K562 (cell line): Measurements from ENCODE around the gene CENPN. TPM values are rescaled to one million over a fixed set of nuclear protein-coding genes. Genes with fewer than 3 reads are reported as not detected.

Experiments
- ATAC-seq: fragments of 200-7000 bp; cut with Tn5 transposase; 3 replicates; pipeline ENCODE4 v1.9.1; 2020; ENCODE audit warnings: moderate library complexity
- BruUV-seq: library from RNA; stranded (reverse); fragments of 400-500 nt; replicated peaks from 2 replicates; lab custom pipeline; 2021; lab: Mats Ljungman, UMichigan
- CTCF ChIA-PET: fragments of 300-600 bp; formaldehyde crosslinking; extraction: SDS; loops from one replicate; lab custom pipeline; 2021; ENCODE audit warnings: low intra/inter-chr PET ratio; lab: Yijun Ruan, JAX
- POLR2A ChIA-PET: fragments of 300-600, 350-650 bp; sonication (Branson Sonifier 250); formaldehyde crosslinking; extraction: SDS; loops from one replicate; lab custom pipeline; 2021; ENCODE audit warnings: antibody characterized with exemption, inconsistent platforms; lab: Yijun Ruan, JAX
- DNase-seq, 4 experiments: peaks; one replicate each; pipeline versions ENCODE4 v3.0.0 to v3.0.0-alpha.2; 2011 to 2018; ENCODE audit warnings: low spot score in 3 of 4, mixed read lengths in 3 of 4; ENCODE audit errors: extremely low read depth in 1 of 4
- FAIRE-seq: peaks from 2 replicates; lab custom pipeline; 2011; peaks lifted over from hg19 to GRCh38; lab: Jason Lieb, UNC
- H2AFZ ChIP-seq: 2 replicates; pipeline ENCODE4 v1.6.0; 2011; ENCODE audit warnings: low read depth, low read length, control low read depth, inconsistent platforms
- H3K27ac ChIP-seq: fragments of 200-600 bp; 3 replicates; pipeline ENCODE4 v1.8.0; 2011; ENCODE audit warnings: low read depth, mild to moderate bottlenecking, control low read depth, inconsistent platforms, low read length, moderate library complexity, mixed read lengths; ENCODE audit errors: extremely low read depth
- H3K27me3 ChIP-seq, 2 experiments: fragments of 300-600 bp in 1 of 2; 2 replicates in 1 of 2; 3 replicates in 1 of 2; pipeline versions ENCODE4 v1.6.0 to v1.8.0; 2011; ENCODE audit warnings: inconsistent platforms in 2 of 2, low read length in 2 of 2, mild to moderate bottlenecking in 1 of 2, mixed read lengths in 1 of 2, moderate library complexity in 1 of 2; ENCODE audit not compliant: control insufficient read depth in 2 of 2, insufficient read depth in 2 of 2
- H3K36me3 ChIP-seq: fragments of 300-600 bp; 3 replicates; pipeline ENCODE4 v1.8.0; 2011; ENCODE audit warnings: mild to moderate bottlenecking, low read length, inconsistent platforms; ENCODE audit not compliant: control insufficient read depth, insufficient read depth
- H3K4me1 ChIP-seq, 2 experiments: fragments of 200-600 bp in 1 of 2; replicated peaks in 1 of 2; 2 replicates in 1 of 2; 3 replicates in 1 of 2; pipeline versions ENCODE4 v1.5.1 to v1.8.0; 2011; ENCODE audit warnings: inconsistent platforms in 2 of 2, low read length in 2 of 2, mild to moderate bottlenecking in 1 of 2, mixed read lengths in 1 of 2, moderate library complexity in 1 of 2; ENCODE audit not compliant: control insufficient read depth in 2 of 2, insufficient read depth in 2 of 2
- H3K4me2 ChIP-seq: 2 replicates; pipeline ENCODE4 v1.6.1; 2011; ENCODE audit warnings: low read length, control low read depth, inconsistent platforms, mixed read lengths; ENCODE audit not compliant: insufficient read depth
- H3K4me3 ChIP-seq: fragments of 200-600 bp; sonication (generic), shearing (Covaris generic); 2 replicates; pipeline ENCODE4 v1.5.1; 2016; ENCODE audit warnings: control low read depth, inconsistent platforms
- H3K79me2 ChIP-seq: fragments of 200-600 bp; 3 replicates; pipeline ENCODE4 v1.8.0; 2011; ENCODE audit warnings: low read length, inconsistent platforms; ENCODE audit not compliant: control insufficient read depth, insufficient read depth
- H3K9ac ChIP-seq, 2 experiments: 2 replicates each; pipeline versions ENCODE4 v1.6.0 to v1.6.1; 2011; ENCODE audit warnings: low read depth in 2 of 2, low read length in 2 of 2, control low read depth in 1 of 2, inconsistent platforms in 1 of 2, mild to moderate bottlenecking in 1 of 2, mixed read lengths in 1 of 2; ENCODE audit not compliant: insufficient read depth in 1 of 2
- H3K9me1 ChIP-seq: one replicate; pipeline ENCODE4 v1.6.0; 2011; ENCODE audit warnings: inconsistent platforms, mild to moderate bottlenecking, low read length, moderate library complexity; ENCODE audit not compliant: control insufficient read depth, insufficient read depth
- H3K9me3 ChIP-seq: replicated peaks from 2 replicates; pipeline ENCODE4 v1.5.1; 2011; ENCODE audit warnings: low read depth, low read length, inconsistent platforms; ENCODE audit not compliant: control insufficient read depth, insufficient read depth
- H4K20me1 ChIP-seq: replicated peaks from 2 replicates; pipeline ENCODE4 v1.6.1; 2011; ENCODE audit warnings: low read length, inconsistent platforms, mixed read lengths; ENCODE audit not compliant: control insufficient read depth, insufficient read depth
- GTF2B ChIP-seq: IDR thresholded peaks from 2 replicates; pipeline ENCODE4 v1.6.1; 2011; ENCODE audit not compliant: insufficient read length; ENCODE audit errors: extremely low read depth
- PURB ChIP-seq: sonication (generic); formaldehyde crosslinking; IDR thresholded peaks from 2 replicates; pipeline ENCODE4 v1.9.0; 2021; ENCODE audit warnings: low read depth, mild to moderate bottlenecking, missing genetic modification reagents
- ZNF239 ChIP-seq: fragments of 250-450 bp; sonication (Bioruptor Pico); IDR thresholded peaks from 2 replicates; pipeline ENCODE4 v1.4.0; 2020; ENCODE audit warnings: mild to moderate bottlenecking
- ZNF24 ChIP-seq: fragments of 450-650 bp; IDR thresholded peaks from 2 replicates; pipeline ENCODE4 v1.6.1; 2016
- WGBS: fragments of 100-300 bp; shearing (Covaris generic); methylation state at CpG from one replicate; pipeline ENCODE4 v1.1.6; 2016; ENCODE audit warnings: low coverage, mixed read lengths; ENCODE audit not compliant: insufficient coverage; ENCODE audit errors: missing lambda C conversion rate; 5-methylcytosine and 5-hydroxymethylcytosine counted together
- in situ Hi-C: fragments of 300-500 bp; cut with MboI; formaldehyde crosslinking; loops from 4 replicates; pipeline ENCODE4 v1.15.0; 2018; ENCODE audit warnings: inconsistent platforms, mixed read lengths
- intact Hi-C: fragments of 100-400 bp; cut with micrococcal nuclease; formaldehyde crosslinking; loops from 2 replicates; pipeline ENCODE4 v1.14.2; 2022
- polyA plus RNA-seq, 8 experiments: library from polyadenylated mRNA; depleted of rRNA in 4 of 8; stranded (reverse) in 5 of 8; unstranded in 3 of 8; fragments of >200 nt; fragmentation: Nextera tagmentation in 2 of 8; fragmentation: Illumina TruSeq in 1 of 8; extraction: Ambion mirVana in 2 of 8; extraction: Trizol in 1 of 8; gene quantifications; 2 replicates each; pipeline versions ENCODE4 v1.2.1 to v1.2.3, GENCODE V29; 2011 to 2014; ENCODE audit warnings: inconsistent platforms in 1 of 8, missing spikeins in 1 of 8
- total RNA-seq, 7 experiments: library from RNA; depleted of rRNA in 6 of 7; stranded (reverse); fragments of >200 nt in 6 of 7; fragmentation: Illumina TruSeq in 2 of 7; extraction: Trizol in 2 of 7; gene quantifications; 2 replicates each; pipeline versions ENCODE4 v1.2.1 to v1.2.3, GENCODE V29; 2011 to 2021; ENCODE audit warnings: low replicate concordance in 1 of 7
- TF ChIP-seq, protein P1 (sequence below), 3 experiments: IDR thresholded peaks in 2 of 3; conservative IDR thresholded peaks in 1 of 3; 2 replicates each; pipeline ENCODE4 v1.5.1; 2011 to 2012; ENCODE audit warnings: low read length in 3 of 3, mild to moderate bottlenecking in 3 of 3, control low read depth in 2 of 3, improper control_type of control experiment in 1 of 3, inconsistent platforms in 1 of 3, low read depth in 1 of 3, mixed read lengths in 1 of 3, moderate library complexity in 1 of 3; ENCODE audit not compliant: insufficient read depth in 2 of 3

CENPN gene
- total and polyA plus RNA-seq, 9 of the 15 experiments (the other 6 are each of a cell fraction or from before 2014, with no cell fraction given) = 92.3 to 384 (median 140) TPM

- H3K27me3 ChIP-seq = no peaks in the 10 kb centered on the region
- H3K4me2 ChIP-seq = no peak overlapping the region
- ChIA-PET POLR2A (interaction anchor here (1.3 kb wide), 1 partner anchor 12 kb away, joined by 5 read pairs; no protein-coding TSS in a partner anchor), CTCF (no interaction called here)
- in situ Hi-C loops = no loop called here
- no peaks in the 10 kb centered on the region for H3K79me2 ChIP-seq
- BruUV-seq = no TSS peak
- H3K4me3 ChIP-seq = no peak overlapping the region
- FAIRE-seq = no peak
- no peak overlapping the region for H2AFZ ChIP-seq
- no peaks in the 10 kb centered on the region for H3K9me1 ChIP-seq
- intact Hi-C loops = no loop called here
- 65% methylated on average over 4 of the region's 4 CpGs for WGBS
- H3K4me1 ChIP-seq = no peaks in the 10 kb centered on the region
- no peak overlapping the region for H3K9ac ChIP-seq
- TF ChIP-seq ZNF24 (no peak), ZNF239 (CRISPR knock-in tag) (no peak), GTF2B (no peak)
- DNase-seq = no peak
- peaks cover 6% of the 10 kb centered on the region; the same call in 2 of the 3 replicates for H3K36me3 ChIP-seq
- no peak for ATAC-seq
- no peak overlapping the region for H3K27ac ChIP-seq
- no peaks in the 10 kb centered on the region for H4K20me1 ChIP-seq
- H3K9me3 ChIP-seq = no peaks in the 10 kb centered on the region
Observed at GRCh38 chr16:80966617-80967016, 40.4 kb upstream of the CENPN start.

- Histone ChIP-seq H3K9me3 (no peaks in the 10 kb centered on the region), H4K20me1 (no peaks in the 10 kb centered on the region), H3K9ac (no peak overlapping the region), H3K4me1 (no peaks in the 10 kb centered on the region), H3K79me2 (no peaks in the 10 kb centered on the region), H3K9me1 (no peaks in the 10 kb centered on the region), H3K27ac (no peak overlapping the region), H3K4me3 (no peak overlapping the region), H3K4me2 (no peak overlapping the region), H2AFZ (no peak overlapping the region), H3K36me3 (peaks cover 10% of the 10 kb centered on the region; the same call in 2 of the 3 replicates), H3K27me3 (no peaks in the 10 kb centered on the region)
- no peak for DNase-seq
- TF ChIP-seq PURB = no peak
- TF ChIP-seq, protein P1, sequence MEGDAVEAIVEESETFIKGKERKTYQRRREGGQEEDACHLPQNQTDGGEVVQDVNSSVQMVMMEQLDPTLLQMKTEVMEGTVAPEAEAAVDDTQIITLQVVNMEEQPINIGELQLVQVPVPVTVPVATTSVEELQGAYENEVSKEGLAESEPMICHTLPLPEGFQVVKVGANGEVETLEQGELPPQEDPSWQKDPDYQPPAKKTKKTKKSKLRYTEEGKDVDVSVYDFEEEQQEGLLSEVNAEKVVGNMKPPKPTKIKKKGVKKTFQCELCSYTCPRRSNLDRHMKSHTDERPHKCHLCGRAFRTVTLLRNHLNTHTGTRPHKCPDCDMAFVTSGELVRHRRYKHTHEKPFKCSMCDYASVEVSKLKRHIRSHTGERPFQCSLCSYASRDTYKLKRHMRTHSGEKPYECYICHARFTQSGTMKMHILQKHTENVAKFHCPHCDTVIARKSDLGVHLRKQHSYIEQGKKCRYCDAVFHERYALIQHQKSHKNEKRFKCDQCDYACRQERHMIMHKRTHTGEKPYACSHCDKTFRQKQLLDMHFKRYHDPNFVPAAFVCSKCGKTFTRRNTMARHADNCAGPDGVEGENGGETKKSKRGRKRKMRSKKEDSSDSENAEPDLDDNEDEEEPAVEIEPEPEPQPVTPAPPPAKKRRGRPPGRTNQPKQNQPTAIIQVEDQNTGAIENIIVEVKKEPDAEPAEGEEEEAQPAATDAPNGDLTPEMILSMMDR (IDR thresholded peaks at IDR 0.05 in 2 of 3, conservative IDR thresholded peaks at IDR 0.05 in 1 of 3; ENCODE audit: insufficient read depth in 2 of 3, low read depth in 1 of 3, low read length in 3 of 3) = peak in 2 of 3 experiments; percentile 3 to 10; a peak in 1 of 6 replicates
- no TSS peak for BruUV-seq
- in situ Hi-C loops (no loop called here), intact Hi-C loops (no loop called here)
- ChIA-PET CTCF (interaction anchor here (0.6 kb wide), 1 partner anchor 68 kb away, joined by 5 read pairs; no protein-coding TSS in a partner anchor), POLR2A (no interaction called here)
- 81% methylated on average over 4 of the region's 4 CpGs for WGBS
- FAIRE-seq = no peak
- peak; percentile 51; the same call in 2 of the 3 replicates for ATAC-seq
Observed at GRCh38 chr16:80968386-80969113, 38.5 kb upstream of the CENPN start.
